HG03469 (cell line): ENCODE measurements around the gene FABP1.

Experiments used
- ATAC-seq: cut with Tn5 transposase; IDR thresholded peaks from one replicate; pipeline ENCODE4 v1.9.1; 2021; ENCODE audit warnings: mild to moderate bottlenecking, moderate library complexity, moderate number of reproducible peaks; ENCODE audit not compliant: unreplicated experiment

The FABP1 gene

DNA sequence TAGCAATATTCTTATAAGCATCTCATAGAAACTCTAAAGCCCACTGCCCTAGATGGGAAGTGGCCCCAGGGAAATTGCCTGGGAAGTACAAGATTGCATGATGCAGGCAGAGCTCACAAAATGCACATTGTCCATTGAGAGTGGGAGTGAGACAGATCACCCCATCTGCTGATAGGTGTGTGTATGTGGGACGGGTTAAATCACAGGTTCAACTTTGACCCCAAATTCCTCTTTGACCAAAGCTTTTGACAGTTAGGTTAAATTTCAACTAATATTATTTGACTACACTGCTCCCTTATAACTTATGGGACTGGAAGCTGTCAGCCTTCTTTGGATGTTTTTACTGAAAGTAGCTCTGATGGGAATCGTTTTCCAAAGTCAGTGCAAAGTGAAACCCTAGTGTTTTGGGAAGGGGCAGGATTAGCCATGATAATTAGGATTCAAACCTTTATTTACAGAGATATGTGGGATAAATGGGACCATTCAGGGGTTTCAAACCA, 11.4 kb upstream of the FABP1 start:
- ATAC-seq, result no peak

DNA sequence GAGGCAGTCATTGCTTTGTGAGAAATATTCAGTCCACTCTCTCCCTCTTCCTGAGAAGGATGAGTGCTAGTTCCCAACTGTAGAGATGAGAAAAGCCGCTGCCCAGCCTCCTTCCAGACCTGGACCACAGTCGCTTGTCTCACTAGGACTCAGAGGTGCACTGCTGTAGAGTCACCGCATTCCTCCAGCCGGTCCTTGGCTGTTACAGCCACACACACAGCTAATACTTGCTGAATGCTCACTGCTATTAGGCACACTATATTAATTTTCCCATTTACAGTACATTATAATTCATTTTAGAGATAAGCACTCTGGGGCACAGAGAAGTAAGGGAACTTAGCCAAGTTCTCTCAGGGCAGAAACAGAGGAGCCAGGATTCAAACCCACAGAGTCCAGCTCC, 10.0 kb upstream of the FABP1 start:
- no peak for ATAC-seq

DNA sequence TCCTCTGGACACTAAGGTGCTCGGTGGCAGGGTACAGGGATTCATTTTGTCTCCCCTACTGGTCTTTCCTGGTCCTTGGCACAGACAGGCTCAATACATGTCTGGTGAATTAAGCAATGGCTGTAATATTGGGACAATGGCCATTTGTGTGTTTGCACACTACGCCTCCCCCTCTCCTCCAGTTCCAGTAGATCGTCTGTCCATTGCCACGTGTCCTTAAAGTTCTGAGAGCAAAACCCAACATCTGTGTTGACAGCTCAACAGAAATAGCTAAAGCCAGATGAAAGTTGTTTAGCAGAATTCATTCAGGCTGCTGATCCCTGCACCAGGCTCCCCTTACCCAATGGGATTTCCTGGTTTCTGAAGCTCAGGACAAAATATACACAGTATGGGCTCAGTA, 9.0 kb upstream of the FABP1 start:
- no peak for ATAC-seq

DNA sequence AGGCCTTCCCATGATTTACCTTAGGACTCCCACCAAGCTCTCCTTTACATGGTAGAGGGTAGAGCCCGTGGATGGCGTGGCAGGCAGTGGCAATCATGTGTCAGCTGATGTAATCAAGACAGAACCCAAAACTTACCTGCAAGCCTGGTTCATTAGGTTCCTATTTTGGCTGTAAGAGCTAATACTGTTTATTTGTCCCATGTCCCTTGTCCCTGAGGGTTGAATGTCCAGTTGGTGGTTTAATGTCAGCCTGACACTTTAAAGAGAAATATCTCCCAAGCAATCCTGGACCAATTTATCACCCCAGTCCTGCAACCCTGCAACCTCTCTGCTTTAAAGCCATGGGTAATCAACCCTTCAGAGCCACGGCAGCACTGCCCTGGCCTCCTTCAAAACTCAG, 6.0 kb upstream of the FABP1 start:
- ATAC-seq, result no peak

DNA sequence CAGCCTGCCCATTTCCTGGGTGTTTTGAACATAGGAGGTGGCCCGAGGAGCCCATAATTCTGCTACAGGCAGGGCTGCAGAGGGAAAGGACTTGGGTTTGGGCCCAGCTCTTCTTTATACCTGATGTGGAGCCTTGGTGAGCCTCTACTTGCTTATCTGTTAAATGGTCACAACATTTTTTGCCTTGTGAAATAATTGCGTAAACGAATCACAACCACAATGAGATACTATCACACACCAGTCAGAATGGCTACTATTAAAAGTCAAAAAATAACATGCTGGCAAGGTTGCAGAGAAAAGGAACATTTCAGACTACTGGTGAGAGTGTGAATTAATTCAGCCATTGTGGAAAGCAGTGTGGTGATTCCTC, 4.1 kb upstream of the FABP1 start:
- ATAC-seq, result no peak

DNA sequence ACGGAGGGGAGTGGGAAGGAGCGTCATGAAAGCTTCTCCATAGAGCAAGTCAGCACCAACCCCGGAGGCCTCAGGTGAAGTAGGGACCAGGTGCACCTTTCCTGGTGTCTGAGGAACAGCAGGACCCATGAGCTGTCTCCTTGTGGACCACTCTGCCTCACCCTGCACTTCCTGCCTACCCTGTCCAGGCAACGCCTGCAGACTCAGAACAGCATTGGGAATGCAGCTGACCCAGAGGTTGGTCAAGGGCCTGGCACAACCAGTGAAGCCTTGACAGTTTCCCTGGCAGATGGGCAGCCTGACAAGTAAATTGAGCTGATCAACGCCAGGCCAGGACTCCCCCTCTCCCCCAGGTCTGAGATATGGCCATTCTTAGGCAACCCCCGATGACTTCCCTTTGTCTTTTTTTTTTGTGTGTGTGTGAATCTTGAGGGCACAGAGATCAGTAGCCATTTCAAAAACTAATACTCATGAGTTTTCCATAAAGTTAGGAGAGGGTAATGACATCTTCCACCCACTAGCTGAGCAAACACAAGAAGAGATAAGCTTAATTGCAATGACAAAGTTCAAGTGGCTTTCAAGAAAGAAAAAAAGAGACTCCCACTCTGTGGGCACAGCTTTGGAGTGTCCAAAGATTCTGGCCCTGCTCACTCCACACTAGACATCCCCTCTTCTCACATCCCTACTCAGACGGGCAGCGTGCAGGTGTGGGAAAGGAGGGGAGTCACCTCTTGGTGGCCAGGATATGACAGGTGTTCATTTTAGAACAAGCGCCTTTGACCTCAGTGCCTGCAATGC, 3.5 kb upstream of the FABP1 start:
- no peak for ATAC-seq

DNA sequence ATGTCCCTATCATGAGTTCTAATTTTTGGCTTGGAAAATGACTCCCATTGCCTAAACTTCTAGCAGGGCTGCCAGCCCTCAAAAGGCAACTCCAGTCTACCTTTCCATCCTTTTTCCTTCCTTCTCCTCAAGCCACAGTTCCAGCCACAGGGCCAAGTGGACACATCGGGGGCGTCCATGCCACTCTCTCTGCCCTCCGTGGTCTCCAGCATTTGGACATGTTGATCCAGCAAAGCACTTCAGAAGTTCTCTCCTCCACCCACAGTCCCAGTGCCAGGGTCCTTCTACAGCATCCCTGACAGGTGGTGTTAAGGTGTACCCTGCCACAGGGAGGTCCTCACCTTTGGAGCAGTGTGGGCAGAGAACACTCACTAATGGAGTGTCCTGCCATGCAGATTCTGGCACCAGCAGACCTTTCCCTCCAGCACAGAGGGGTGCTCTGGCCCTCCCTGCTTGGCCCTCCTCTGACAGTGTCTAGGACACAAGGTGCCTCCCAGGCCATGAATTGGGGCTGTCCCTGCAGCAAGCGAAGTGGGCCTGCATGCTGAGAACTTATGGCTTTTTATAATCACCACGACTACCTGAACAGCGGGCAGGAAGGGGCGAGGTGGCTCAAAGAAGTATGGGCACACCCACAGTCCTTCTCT, 1.6 kb upstream of the FABP1 start:
- ATAC-seq, result no peak

DNA sequence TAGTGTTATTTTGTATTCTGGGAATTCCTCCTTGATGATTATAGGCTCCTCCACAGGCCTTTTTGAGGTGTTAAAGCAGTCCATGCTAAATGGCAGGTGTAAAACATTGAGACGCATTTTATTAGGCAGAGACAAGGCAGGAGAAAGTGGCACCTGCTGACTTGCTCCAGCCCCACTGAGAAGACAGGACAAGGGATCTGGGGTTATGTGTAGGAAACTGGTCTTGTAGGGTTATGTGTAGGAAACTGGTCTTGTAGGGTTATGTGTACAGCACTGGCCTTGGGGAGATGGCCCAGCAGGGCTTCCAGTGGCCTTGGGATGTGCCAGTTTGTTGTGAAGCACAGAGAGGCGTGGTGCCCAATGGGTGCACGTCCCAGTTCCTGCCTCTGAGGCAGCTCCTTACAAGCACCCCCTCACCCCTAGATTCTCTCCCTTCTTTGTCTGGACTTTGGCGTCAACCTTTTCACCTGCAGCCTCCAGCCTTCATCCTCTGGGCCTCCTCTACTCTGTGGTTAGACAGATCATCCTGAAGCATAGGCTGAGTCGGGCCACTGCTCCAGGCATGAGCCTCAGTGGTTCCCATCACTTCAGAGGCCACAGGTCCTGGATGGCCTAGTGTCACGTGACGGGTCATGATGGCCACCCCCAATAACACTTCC, 921 bp upstream of the FABP1 start:
- ATAC-seq, result no peak

DNA sequence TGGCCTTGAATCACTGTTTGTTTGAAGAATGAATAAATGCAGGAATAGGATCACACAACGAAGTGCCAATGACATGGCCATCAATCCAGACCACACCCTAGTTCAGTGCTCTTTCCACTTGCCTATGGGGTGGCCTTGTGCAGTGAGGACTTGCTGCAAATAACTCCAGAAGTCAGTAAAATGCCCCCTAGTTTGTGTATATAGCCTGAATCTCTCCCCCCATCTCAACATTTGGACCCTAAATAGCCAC, 299 bp downstream of the FABP1 start:
- ATAC-seq, result no peak

DNA sequence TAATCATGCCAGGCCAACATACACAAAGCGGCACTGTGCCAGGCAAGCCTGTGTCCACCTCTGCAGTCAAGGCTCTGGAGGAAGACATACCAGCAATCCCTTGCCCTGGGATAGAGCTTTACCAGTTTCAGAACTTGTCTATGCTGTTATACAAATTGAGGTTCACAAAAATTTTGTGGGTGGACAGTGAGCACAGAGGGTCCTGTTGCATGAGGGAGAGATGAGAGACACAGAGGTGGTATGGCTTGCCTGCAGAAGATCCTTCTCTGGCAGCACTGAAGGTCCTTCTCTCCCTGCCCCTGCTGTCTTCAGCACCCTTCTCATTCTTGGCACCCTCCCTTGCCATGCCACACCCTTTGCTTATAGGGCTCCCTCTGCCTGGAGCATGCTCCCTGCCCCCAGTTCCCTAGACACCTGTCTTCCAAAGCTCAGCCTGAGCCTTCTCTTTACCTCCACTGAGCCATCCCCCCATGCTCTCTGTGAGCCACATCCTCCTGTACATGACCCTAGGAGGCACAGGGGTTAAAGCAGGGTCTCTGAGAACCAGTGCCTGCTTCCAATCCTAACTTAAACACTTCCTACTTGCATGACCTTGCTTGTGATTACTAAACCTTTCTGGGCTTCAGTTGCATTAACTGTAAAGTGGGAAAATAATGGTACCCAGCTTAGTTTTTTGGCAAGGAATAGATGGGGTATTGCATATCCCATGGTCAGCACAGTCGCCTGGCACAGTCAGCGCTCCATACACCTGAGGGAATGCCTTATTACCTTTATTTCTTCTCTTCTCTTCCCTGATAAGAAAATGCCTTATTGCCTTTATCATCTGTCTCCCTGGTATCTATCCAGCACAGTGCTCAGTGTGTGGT, 857 bp downstream of the FABP1 start:
- no peak for ATAC-seq

DNA sequence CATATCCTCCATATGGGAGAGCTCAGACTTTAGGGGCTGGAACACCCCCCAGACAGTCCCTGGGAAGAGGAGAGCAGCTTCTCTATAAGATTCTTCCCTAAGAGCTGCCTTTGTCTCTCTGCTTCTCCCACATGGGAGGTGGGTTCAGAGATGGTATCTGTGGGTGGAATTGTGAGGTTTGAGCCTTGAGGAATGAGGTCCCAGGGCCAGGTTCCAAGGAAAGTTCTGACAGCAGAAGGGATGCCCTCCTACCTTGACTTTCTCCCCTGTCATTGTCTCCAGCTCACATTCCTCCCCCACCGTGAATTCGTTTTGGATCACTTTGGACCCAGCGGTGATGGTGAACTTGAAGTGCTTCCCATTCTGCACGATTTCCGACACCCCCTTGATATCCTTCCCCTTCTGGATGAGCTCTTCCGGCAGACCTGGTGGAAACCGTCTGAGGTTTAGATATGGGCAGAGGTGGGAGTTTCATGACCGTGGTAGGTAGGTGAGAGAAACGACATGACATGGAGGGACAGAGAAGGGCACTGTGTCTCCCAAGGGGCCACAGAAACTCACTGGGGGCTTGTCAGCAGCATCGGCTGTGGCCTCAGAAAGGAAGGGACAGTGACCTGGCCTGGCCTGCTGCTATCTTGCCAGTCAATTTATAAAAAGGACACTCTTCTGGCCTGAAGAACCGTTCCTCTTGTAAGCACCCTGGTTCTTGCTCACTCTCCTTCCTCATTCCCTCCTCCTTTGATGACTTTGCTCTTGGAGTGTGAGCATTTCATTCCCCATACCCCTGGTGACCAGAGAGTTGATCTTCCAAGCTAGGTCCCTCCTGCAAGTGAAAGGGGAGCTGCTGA, 1.7 kb downstream of the FABP1 start:
- no peak for ATAC-seq

DNA sequence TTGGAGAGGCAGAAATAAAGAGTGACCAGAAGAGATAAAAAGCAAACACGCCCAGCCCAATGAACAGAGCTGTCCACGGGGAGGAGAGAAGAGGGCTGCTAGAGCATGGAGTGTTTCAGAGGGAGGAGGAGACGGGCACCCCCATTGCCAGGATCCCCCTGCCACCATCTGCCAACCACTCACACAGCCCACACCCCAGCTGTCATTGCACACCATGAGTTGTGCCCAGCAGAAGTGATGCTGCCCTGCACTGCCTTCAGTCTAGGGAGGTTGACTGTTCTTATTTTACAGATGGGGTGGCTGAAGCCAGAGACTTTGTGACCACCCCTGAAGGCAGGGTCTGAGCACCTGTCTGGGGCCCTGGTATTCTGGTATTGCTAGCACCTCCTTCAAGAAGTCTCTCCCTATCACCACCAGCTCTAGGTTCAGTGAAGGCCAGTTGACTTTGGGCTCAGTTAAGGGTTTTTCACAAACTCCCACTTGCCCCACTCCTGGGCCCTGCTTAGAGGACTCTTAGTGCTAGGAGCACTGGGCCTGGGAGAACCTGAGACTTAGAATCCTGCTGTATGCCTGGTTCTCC, 2.4 kb downstream of the FABP1 start:
- no peak for ATAC-seq

DNA sequence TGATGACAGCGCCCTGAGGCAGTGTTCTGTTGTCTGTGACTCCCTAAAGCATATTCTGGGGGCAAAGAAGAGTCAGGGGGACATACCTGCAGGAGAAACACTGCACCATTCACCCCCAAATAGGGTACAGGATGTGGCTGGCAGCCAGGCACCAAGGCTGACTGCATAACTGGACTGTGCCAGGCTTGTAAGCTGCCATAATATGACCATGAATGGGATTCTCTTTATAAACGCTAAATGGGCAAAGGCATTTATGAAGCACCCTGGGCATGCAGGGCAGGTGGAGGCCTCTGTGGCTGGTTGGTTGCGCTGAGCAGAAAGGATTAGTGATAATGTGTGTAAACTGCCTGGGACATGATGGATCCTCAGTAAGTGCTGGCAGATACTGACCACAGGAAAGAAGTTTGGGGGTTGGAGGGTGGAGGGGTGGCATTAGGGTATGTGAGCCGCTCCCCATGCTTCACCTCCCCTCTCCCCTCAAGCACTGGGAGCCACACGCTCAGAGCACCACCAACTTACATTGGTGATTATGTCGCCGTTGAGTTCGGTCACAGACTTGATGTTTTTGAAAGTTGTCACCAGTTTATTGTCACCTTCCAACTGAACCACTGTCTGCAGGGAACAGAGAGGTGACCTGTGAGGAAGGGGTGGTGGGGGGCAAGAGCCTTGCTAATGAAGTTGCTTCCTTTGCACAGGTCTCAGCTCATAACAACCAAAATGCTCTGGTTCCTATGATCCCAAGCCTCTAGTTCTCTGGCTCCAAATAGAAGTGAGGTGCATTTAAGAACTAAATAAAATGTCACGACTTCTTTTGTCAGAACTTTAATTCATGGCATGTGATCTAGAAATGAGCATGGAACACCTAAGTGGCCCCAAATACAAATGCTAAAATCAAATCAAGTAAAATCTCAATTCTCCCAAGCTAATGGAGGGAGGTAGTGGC, 3.6 kb downstream of the FABP1 start:
- no peak for ATAC-seq

DNA sequence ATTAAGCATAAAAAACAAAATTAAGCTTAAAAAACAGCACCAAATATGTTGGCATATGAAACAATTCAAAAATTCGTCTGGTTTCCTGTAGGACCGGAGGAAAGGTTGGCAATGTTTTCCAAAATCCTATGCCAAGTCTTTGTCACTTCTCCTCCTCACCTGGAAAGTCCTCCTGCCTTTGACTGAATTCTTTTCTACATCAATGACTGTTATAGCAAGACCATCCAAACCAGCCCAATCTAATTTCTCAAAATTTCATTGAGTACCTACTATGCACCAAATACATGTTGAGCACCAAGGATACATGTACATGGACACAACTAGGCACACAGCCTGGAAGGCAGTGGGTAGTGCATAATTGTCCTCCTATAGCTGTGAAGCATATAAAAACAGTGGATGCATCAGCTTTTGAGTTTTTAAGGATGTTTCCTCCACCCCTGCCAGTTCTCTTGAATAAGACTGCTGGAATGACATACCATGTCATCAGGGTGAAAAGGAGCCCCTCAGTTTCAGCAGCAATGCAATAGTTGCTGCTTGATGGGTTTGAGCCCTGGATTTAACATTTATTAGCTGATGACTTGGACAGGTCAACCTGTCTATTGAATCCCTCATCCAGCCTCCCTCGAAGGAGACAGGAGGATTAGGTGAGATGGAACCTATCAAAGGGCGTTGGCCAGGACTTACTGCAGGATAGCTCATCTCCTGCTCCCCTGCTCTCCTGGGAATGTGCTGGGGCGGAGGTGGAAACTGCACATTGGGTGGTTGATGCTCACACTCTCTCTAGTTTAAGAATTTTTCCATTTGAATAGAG, 4.5 kb downstream of the FABP1 start:
- ATAC-seq, result no peak

DNA sequence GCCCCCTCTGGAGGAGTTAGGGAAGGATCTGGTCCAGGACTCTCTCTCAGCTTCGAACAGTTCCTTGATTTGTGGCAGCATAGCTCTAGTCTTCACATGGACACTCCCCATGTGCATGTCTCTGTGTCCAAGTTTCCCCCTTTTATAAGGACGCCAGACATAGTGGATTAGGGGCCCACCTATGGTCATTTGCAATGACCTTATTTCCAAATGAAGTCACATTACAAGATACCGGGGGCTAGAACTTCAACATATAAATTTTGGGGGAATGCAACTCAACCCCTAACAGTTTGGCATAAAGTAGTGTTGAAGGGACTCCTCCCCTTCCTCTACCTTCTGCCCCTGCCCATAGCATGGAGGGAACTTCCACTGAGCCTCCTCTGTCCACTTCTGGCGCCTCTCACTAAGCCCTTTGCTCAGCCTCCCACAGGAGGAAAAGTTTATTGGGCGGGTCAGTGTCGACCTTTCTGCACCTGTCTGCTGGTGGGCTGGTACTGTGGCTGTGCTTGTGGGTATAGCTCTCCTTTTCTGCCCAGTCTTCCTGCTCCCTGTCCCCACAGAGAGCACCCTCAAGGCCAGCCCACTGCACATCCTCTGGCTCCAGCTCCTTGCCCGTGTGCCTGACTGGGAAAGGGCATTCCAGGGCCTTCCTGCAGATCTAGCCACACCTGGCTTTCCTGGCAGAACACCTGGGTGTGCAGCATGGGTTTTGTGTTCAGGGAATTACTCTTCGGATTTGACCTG, 5.5 kb downstream of the FABP1 start:
- ATAC-seq, result no peak

DNA sequence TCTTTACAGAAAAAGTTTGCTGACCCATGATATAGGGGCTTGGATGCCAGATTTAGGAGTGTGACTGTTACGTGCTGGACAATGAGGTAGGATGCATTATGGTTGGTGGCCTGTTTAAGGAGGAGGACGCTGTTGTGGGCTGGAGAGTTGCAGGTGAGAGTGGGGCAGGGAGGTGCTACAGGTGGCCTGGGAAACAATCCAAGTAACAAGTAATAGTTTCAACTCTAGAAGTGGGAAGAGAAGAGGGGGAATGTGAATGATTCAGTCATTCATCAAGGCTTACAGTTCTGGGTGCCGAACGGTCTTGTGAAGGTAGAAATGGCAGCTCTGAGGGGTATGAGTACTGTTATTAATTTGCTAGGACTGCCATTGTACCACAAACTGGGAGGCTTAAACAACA, 6.2 kb downstream of the FABP1 start:
- ATAC-seq, result no peak

DNA sequence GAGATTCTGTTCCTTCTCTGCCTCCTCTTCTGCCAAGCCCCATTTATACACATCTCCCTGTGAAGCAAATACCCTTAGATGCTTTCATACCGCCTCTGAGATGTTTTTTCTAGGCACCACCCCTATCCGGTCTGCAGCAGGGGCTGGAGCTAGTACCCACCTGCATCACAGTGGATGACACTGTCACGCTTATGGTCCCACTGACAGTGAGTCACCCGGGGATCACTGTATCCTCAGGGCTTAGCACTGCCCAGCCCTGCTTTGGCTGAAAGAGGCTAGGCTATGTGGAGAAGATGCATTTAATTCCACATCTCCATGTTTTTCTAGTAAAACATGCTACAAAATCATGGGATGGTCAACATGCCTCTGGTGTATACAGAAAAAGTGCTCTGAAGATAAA, 9.9 kb downstream of the FABP1 start:
- ATAC-seq, result no peak
